K562 (cell line): Measurements from ENCODE around the gene HIVEP2. TPM values are rescaled to one million over a fixed set of nuclear protein-coding genes. Genes with fewer than 3 reads are reported as not detected.

Experiments used
- ATAC-seq: fragments of 200-7000 bp; cut with Tn5 transposase; 3 replicates; pipeline ENCODE4 v1.9.1; 2020; ENCODE audit warnings: moderate library complexity
- BruUV-seq: library from RNA; stranded (reverse); fragments of 400-500 nt; replicated peaks from 2 replicates; lab custom pipeline; 2021; lab: Mats Ljungman, UMichigan
- CTCF ChIA-PET: fragments of 300-600 bp; formaldehyde crosslinking; extraction: SDS; loops from one replicate; lab custom pipeline; 2021; ENCODE audit warnings: low intra/inter-chr PET ratio; lab: Yijun Ruan, JAX
- POLR2A ChIA-PET: fragments of 300-600, 350-650 bp; sonication (Branson Sonifier 250); formaldehyde crosslinking; extraction: SDS; loops from one replicate; lab custom pipeline; 2021; ENCODE audit warnings: antibody characterized with exemption, inconsistent platforms; lab: Yijun Ruan, JAX
- DNase-seq, 4 experiments: peaks; one replicate each; pipeline versions ENCODE4 v3.0.0 to v3.0.0-alpha.2; 2011 to 2018; ENCODE audit warnings: low spot score in 3 of 4, mixed read lengths in 3 of 4; ENCODE audit errors: extremely low read depth in 1 of 4
- FAIRE-seq: peaks from 2 replicates; lab custom pipeline; 2011; peaks lifted over from hg19 to GRCh38; lab: Jason Lieb, UNC
- H2AFZ ChIP-seq: 2 replicates; pipeline ENCODE4 v1.6.0; 2011; ENCODE audit warnings: low read depth, low read length, control low read depth, inconsistent platforms
- H3K27ac ChIP-seq: fragments of 200-600 bp; 3 replicates; pipeline ENCODE4 v1.8.0; 2011; ENCODE audit warnings: low read depth, mild to moderate bottlenecking, control low read depth, inconsistent platforms, low read length, moderate library complexity, mixed read lengths; ENCODE audit errors: extremely low read depth
- H3K27me3 ChIP-seq, 2 experiments: fragments of 300-600 bp in 1 of 2; 2 replicates in 1 of 2; 3 replicates in 1 of 2; pipeline versions ENCODE4 v1.6.0 to v1.8.0; 2011; ENCODE audit warnings: inconsistent platforms in 2 of 2, low read length in 2 of 2, mild to moderate bottlenecking in 1 of 2, mixed read lengths in 1 of 2, moderate library complexity in 1 of 2; ENCODE audit not compliant: control insufficient read depth in 2 of 2, insufficient read depth in 2 of 2
- H3K36me3 ChIP-seq: fragments of 300-600 bp; 3 replicates; pipeline ENCODE4 v1.8.0; 2011; ENCODE audit warnings: mild to moderate bottlenecking, low read length, inconsistent platforms; ENCODE audit not compliant: control insufficient read depth, insufficient read depth
- H3K4me1 ChIP-seq, 2 experiments: fragments of 200-600 bp in 1 of 2; replicated peaks in 1 of 2; 2 replicates in 1 of 2; 3 replicates in 1 of 2; pipeline versions ENCODE4 v1.5.1 to v1.8.0; 2011; ENCODE audit warnings: inconsistent platforms in 2 of 2, low read length in 2 of 2, mild to moderate bottlenecking in 1 of 2, mixed read lengths in 1 of 2, moderate library complexity in 1 of 2; ENCODE audit not compliant: control insufficient read depth in 2 of 2, insufficient read depth in 2 of 2
- H3K4me2 ChIP-seq: 2 replicates; pipeline ENCODE4 v1.6.1; 2011; ENCODE audit warnings: low read length, control low read depth, inconsistent platforms, mixed read lengths; ENCODE audit not compliant: insufficient read depth
- H3K4me3 ChIP-seq: fragments of 200-600 bp; sonication (generic), shearing (Covaris generic); 2 replicates; pipeline ENCODE4 v1.5.1; 2016; ENCODE audit warnings: control low read depth, inconsistent platforms
- H3K79me2 ChIP-seq: fragments of 200-600 bp; 3 replicates; pipeline ENCODE4 v1.8.0; 2011; ENCODE audit warnings: low read length, inconsistent platforms; ENCODE audit not compliant: control insufficient read depth, insufficient read depth
- H3K9ac ChIP-seq, 2 experiments: 2 replicates each; pipeline versions ENCODE4 v1.6.0 to v1.6.1; 2011; ENCODE audit warnings: low read depth in 2 of 2, low read length in 2 of 2, control low read depth in 1 of 2, inconsistent platforms in 1 of 2, mild to moderate bottlenecking in 1 of 2, mixed read lengths in 1 of 2; ENCODE audit not compliant: insufficient read depth in 1 of 2
- H3K9me1 ChIP-seq: one replicate; pipeline ENCODE4 v1.6.0; 2011; ENCODE audit warnings: inconsistent platforms, mild to moderate bottlenecking, low read length, moderate library complexity; ENCODE audit not compliant: control insufficient read depth, insufficient read depth
- H3K9me3 ChIP-seq: replicated peaks from 2 replicates; pipeline ENCODE4 v1.5.1; 2011; ENCODE audit warnings: low read depth, low read length, inconsistent platforms; ENCODE audit not compliant: control insufficient read depth, insufficient read depth
- H4K20me1 ChIP-seq: replicated peaks from 2 replicates; pipeline ENCODE4 v1.6.1; 2011; ENCODE audit warnings: low read length, inconsistent platforms, mixed read lengths; ENCODE audit not compliant: control insufficient read depth, insufficient read depth
- POU5F1 ChIP-seq: fragments of 150-350 bp; IDR thresholded peaks from 2 replicates; pipeline ENCODE4 v1.6.1; 2014; ENCODE audit warnings: borderline replicate concordance, low read length, low read depth, mild to moderate bottlenecking; ENCODE audit not compliant: partially characterized antibody
- ZBTB2 ChIP-seq: fragments of 450-650 bp; IDR thresholded peaks from 2 replicates; pipeline ENCODE4 v1.6.1; 2016; ENCODE audit warnings: antibody characterized with exemption
- ZNF165 ChIP-seq: fragments of 250-450 bp; sonication (Bioruptor Pico); IDR thresholded peaks from 2 replicates; pipeline ENCODE4 v1.4.0; 2020; ENCODE audit warnings: borderline replicate concordance
- ZNF609 ChIP-seq: sonication (generic); formaldehyde crosslinking; IDR thresholded peaks from 2 replicates; pipeline ENCODE4 v1.8.1; 2023; ENCODE audit warnings: missing genetic modification reagents, mild to moderate bottlenecking, borderline replicate concordance
- WGBS: fragments of 100-300 bp; shearing (Covaris generic); methylation state at CpG from one replicate; pipeline ENCODE4 v1.1.6; 2016; ENCODE audit warnings: low coverage, mixed read lengths; ENCODE audit not compliant: insufficient coverage; ENCODE audit errors: missing lambda C conversion rate; 5-methylcytosine and 5-hydroxymethylcytosine counted together
- in situ Hi-C: fragments of 300-500 bp; cut with MboI; formaldehyde crosslinking; loops from 4 replicates; pipeline ENCODE4 v1.15.0; 2018; ENCODE audit warnings: inconsistent platforms, mixed read lengths
- intact Hi-C: fragments of 100-400 bp; cut with micrococcal nuclease; formaldehyde crosslinking; loops from 2 replicates; pipeline ENCODE4 v1.14.2; 2022
- polyA plus RNA-seq, 8 experiments: library from polyadenylated mRNA; depleted of rRNA in 4 of 8; stranded (reverse) in 5 of 8; unstranded in 3 of 8; fragments of >200 nt; fragmentation: Nextera tagmentation in 2 of 8; fragmentation: Illumina TruSeq in 1 of 8; extraction: Ambion mirVana in 2 of 8; extraction: Trizol in 1 of 8; gene quantifications; 2 replicates each; pipeline versions ENCODE4 v1.2.1 to v1.2.3, GENCODE V29; 2011 to 2014; ENCODE audit warnings: inconsistent platforms in 1 of 8, missing spikeins in 1 of 8
- total RNA-seq, 7 experiments: library from RNA; depleted of rRNA in 6 of 7; stranded (reverse); fragments of >200 nt in 6 of 7; fragmentation: Illumina TruSeq in 2 of 7; extraction: Trizol in 2 of 7; gene quantifications; 2 replicates each; pipeline versions ENCODE4 v1.2.1 to v1.2.3, GENCODE V29; 2011 to 2021; ENCODE audit warnings: low replicate concordance in 1 of 7

HIVEP2 gene
- total and polyA plus RNA-seq, 9 of the 15 experiments (the other 6 are each of a cell fraction or from before 2014, with no cell fraction given): under 0.01 to 1.2 (median 0.31) TPM

- TF ChIP-seq ZNF609 (CRISPR knock-in tag): no peak
- no peak for TF ChIP-seq POU5F1
- no peak for TF ChIP-seq ZBTB2
Measured at GRCh38 chr6:142800240-142800639, 144.7 kb downstream of the HIVEP2 start (continued).

GRCh38 chr6:142799639-142800038 is 145.3 kb downstream of the HIVEP2 start:
- BruUV-seq: no TSS peak
- ChIA-PET CTCF (no interaction called here), POLR2A (interaction anchor here (1.2 kb wide), 1 partner anchor 12 kb away, joined by 5 read pairs; no protein-coding TSS in a partner anchor)
- FAIRE-seq (no peak), DNase-seq (no peak), ATAC-seq (no peak)
- Histone ChIP-seq H3K27ac (no peak overlapping the region), H3K4me1 (no peaks in the 10 kb centered on the region), H3K79me2 (no peaks in the 10 kb centered on the region), H2AFZ (no peak overlapping the region), H3K4me3 (no peak overlapping the region), H3K4me2 (no peak overlapping the region), H3K9me1 (no peaks in the 10 kb centered on the region), H3K9ac (no peak overlapping the region), H3K36me3 (no peaks in the 10 kb centered on the region), H4K20me1 (no peaks in the 10 kb centered on the region), H3K9me3 (no peaks in the 10 kb centered on the region), H3K27me3 (no peaks in the 10 kb centered on the region)
- TF ChIP-seq ZNF165 (CRISPR knock-in tag): no peak
- intact Hi-C loops: no loop called here
- 0% methylated on average over 1 of the region's 1 CpG for WGBS
- in situ Hi-C loops: no loop called here
